DOHH2 (cell line): ENCODE results near the gene MRPL34.

Source experiments
- H3F3A ChIP-seq: fragments of 200-600 bp; sonication (generic), shearing (Covaris generic); 2 replicates; pipeline ENCODE4 v1.6.0; 2016; ENCODE audit warnings: antibody characterized with exemption, mild to moderate bottlenecking; ENCODE audit not compliant: control insufficient read depth, insufficient read depth
- H3K27ac ChIP-seq: fragments of 200-600 bp; sonication (generic); 2 replicates; pipeline ENCODE4 v1.5.1; 2014; ENCODE audit warnings: low read depth, mild to moderate bottlenecking, low read length, moderate library complexity
- H3K27me3 ChIP-seq: fragments of 200-600 bp; sonication (generic); 2 replicates; pipeline ENCODE4 v1.6.1; 2014; ENCODE audit warnings: mild to moderate bottlenecking, low read length, mixed read lengths; ENCODE audit not compliant: control insufficient read depth
- H3K36me3 ChIP-seq: fragments of 200-600 bp; sonication (generic); 2 replicates; pipeline ENCODE4 v1.6.1; 2014; ENCODE audit warnings: mild to moderate bottlenecking, low read length, moderate library complexity, mixed read lengths; ENCODE audit not compliant: control insufficient read depth
- H3K4me1 ChIP-seq: fragments of 200-600 bp; sonication (generic); 2 replicates; pipeline ENCODE4 v1.6.1; 2014; ENCODE audit warnings: mild to moderate bottlenecking, low read length, mixed read lengths; ENCODE audit not compliant: control insufficient read depth
- H3K4me2 ChIP-seq: fragments of 200-600 bp; sonication (generic); 2 replicates; pipeline ENCODE4 v1.6.0; 2014; ENCODE audit warnings: mild to moderate bottlenecking, low read length, moderate library complexity
- H3K4me3 ChIP-seq: fragments of 200-600 bp; sonication (generic); 2 replicates; pipeline ENCODE4 v1.5.1; 2014; ENCODE audit warnings: mild to moderate bottlenecking, low read length, mixed read lengths
- H3K79me2 ChIP-seq: fragments of 200-600 bp; sonication (generic); 2 replicates; pipeline ENCODE4 v1.6.1; 2014; ENCODE audit warnings: mild to moderate bottlenecking, low read length, mixed read lengths; ENCODE audit not compliant: control insufficient read depth
- H3K9me2 ChIP-seq: fragments of 200-600 bp; sonication (generic); replicated peaks from 2 replicates; pipeline ENCODE4 v1.6.1; 2014; ENCODE audit warnings: mild to moderate bottlenecking, low read length, mixed read lengths; ENCODE audit not compliant: control insufficient read depth
- H3K9me3 ChIP-seq: fragments of 200-600 bp; sonication (generic); 2 replicates; pipeline ENCODE4 v1.6.1; 2014; ENCODE audit warnings: antibody characterized with exemption, low read length, mixed read lengths; ENCODE audit not compliant: control insufficient read depth, insufficient read depth
- H4K20me1 ChIP-seq: fragments of 200-600 bp; sonication (generic); 2 replicates; pipeline ENCODE4 v1.6.0; 2014; ENCODE audit warnings: low read depth, mild to moderate bottlenecking, antibody characterized with exemption, low read length, moderate library complexity; ENCODE audit not compliant: control insufficient read depth, insufficient read depth
- EZH2phosphoT487 ChIP-seq: fragments of 200-600 bp; sonication (generic); IDR thresholded peaks from 2 replicates; pipeline ENCODE4 v1.6.1; 2017; ENCODE audit warnings: borderline replicate concordance, mild to moderate bottlenecking, antibody characterized with exemption, low read length, moderate library complexity, mixed read lengths
- TF ChIP-seq, protein P1 (sequence below): fragments of 200-600 bp; sonication (generic); IDR thresholded peaks from one replicate; pipeline ENCODE4 v1.5.1; 2014; ENCODE audit warnings: antibody characterized with exemption, mild to moderate bottlenecking, low read depth, low read length; ENCODE audit not compliant: poor library complexity, severe bottlenecking

MRPL34 gene

DNA sequence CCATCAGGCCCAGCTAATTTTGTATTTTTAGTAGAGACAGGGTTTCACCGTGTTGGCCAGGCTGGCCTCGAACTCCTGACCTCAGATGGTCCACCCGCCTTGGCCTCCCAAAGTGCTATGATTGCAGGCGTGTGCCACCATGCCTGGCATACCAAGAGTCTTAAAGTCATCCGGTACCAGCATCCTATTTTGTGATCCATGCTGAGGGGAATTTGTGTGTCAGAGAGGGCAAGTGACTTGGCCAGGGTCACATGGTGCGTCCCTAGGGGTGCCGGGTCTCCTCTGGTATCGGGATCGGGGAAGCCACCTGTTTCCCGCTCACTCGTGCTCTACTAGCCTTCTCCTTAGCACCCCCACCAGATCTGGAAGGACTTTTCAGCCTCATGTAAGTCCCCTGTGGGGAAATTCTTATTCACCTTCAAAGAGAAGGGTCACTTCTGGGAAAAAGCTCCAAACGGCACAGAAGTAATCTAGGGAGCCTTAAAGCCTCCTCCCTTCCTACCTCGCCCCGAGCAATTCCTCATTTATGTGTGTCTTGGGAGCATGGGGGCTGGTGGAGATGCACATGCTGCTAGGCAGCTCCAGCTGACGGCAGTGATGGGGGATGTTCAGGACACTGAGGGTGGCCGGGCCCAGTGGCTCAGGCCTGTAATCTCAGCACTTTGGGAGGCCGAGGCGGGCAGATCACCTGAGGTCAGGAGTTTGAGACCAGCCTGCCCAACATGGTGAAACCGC is 30.1 kb upstream of the MRPL34 start:
- Histone ChIP-seq H3K4me2 (no peak overlapping the region), H3K9me2 (no peaks in the 10 kb centered on the region), H3K27ac (no peak overlapping the region), H3F3A (peaks cover 11% of the 10 kb centered on the region), H3K4me1 (peaks cover 19% of the 10 kb centered on the region), H3K9me3 (no peaks in the 10 kb centered on the region), H3K36me3 (peaks cover 69% of the 10 kb centered on the region), H4K20me1 (no peaks in the 10 kb centered on the region), H3K27me3 (no peaks in the 10 kb centered on the region), H3K79me2 (peaks cover 6% of the 10 kb centered on the region; the same call in 1 of the 2 replicates), H3K4me3 (no peak overlapping the region)
- TF ChIP-seq EZH2phosphoT487: no peak
- TF ChIP-seq, protein P1, sequence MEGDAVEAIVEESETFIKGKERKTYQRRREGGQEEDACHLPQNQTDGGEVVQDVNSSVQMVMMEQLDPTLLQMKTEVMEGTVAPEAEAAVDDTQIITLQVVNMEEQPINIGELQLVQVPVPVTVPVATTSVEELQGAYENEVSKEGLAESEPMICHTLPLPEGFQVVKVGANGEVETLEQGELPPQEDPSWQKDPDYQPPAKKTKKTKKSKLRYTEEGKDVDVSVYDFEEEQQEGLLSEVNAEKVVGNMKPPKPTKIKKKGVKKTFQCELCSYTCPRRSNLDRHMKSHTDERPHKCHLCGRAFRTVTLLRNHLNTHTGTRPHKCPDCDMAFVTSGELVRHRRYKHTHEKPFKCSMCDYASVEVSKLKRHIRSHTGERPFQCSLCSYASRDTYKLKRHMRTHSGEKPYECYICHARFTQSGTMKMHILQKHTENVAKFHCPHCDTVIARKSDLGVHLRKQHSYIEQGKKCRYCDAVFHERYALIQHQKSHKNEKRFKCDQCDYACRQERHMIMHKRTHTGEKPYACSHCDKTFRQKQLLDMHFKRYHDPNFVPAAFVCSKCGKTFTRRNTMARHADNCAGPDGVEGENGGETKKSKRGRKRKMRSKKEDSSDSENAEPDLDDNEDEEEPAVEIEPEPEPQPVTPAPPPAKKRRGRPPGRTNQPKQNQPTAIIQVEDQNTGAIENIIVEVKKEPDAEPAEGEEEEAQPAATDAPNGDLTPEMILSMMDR: no peak

DNA sequence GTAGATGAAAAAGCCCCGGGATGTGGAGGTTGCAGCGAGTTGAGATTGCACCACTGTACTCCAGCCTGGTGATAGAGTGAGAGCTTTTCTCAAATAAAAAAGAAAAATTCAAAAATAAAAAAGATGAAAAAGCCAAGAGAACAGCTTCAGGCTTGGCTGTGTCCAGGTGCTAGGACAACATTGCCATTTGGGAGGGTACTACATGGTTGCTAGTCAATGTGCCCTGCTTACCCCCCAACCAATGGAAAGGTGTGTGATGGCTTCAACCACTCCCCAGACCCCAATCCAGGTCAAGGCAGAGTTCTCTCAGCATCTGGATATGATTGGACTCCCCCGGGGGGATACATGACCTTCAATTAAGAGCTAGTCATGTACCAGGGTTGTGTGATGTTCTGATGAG is 26.2 kb upstream of the MRPL34 start:
- Histone ChIP-seq H3K27ac (peak overlapping the region; percentile 92), H3F3A (peaks cover 20% of the 10 kb centered on the region), H3K4me3 (no peak overlapping the region), H3K4me2 (0 out of 2 replicates have a peak overlapping the region, but pooled peaks have one; percentile 32), H3K27me3 (no peaks in the 10 kb centered on the region), H3K36me3 (peaks cover 65% of the 10 kb centered on the region), H3K9me3 (no peaks in the 10 kb centered on the region), H3K4me1 (peaks cover 38% of the 10 kb centered on the region), H3K9me2 (no peaks in the 10 kb centered on the region), H4K20me1 (peaks cover 13% of the 10 kb centered on the region; the same call in 1 of the 2 replicates), H3K79me2 (peaks cover 33% of the 10 kb centered on the region)
- TF ChIP-seq, protein P1: no peak
- TF ChIP-seq EZH2phosphoT487: no peak

DNA sequence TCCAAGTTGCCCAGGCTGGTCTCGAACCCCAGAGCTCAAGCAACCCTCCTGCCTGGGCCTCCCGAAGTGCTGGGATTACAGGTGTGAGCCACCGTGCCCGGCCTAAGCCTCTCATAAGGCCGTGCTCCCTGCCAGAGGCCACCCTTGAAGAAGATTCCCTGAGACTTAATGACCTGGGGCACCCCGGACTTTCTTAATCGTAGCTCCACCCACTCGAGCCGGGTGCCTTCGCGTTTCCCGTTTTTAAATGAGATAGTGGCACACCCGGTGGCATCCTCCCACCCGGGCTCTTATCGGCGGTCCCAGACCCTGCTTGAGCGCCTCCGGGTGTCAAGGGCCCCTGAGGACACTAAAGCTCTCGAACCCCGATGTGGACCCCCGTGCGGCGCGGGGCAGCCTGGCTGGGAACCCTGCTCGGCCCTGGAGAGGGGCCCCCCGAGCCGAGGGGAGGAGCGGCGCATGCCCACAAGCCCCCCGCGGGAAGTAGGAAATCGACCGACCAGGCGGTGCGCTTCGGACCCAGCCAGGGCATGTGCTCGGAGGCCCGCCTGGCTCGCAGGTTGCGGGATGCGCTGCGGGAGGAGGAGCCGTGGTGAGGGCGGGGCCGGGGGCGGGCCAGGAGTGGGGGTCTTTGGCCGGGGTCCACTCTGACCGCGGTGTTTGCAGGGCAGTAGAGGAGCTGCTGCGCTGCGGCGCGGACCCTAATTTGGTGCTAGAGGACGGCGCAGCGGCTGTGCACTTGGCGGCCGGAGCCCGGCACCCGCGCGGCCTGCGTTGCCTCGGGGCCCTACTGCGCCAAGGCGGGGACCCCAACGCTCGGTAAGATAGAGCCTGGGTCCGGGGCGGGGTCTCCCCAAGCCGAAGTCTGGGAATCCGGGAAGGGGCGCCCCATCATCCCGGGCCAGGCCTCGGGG is 24.0 kb upstream of the MRPL34 start, which contains the start of gene ANKLE1:
Gene ANKLE1 (plus strand): TSS at position 511 of the 914 bp plus-strand sequence. CDS start 20 bp downstream, at position 531.
- Histone ChIP-seq H3K27ac (peak within 1 kb of the TSS; percentile 92), H3K9me3 (no peaks in the 10 kb centered on the region), H3K4me3 (peak within 1 kb of the TSS; percentile 85), H3K36me3 (peaks cover 63% of the 10 kb centered on the region), H3K79me2 (peaks cover 33% of the 10 kb centered on the region), H3K27me3 (no peaks in the 10 kb centered on the region), H3K9me2 (no peaks in the 10 kb centered on the region), H3K4me2 (peak within 1 kb of the TSS; percentile 80), H3F3A (peaks cover 23% of the 10 kb centered on the region), H4K20me1 (peaks cover 13% of the 10 kb centered on the region; the same call in 1 of the 2 replicates), H3K4me1 (peaks cover 38% of the 10 kb centered on the region)
- no peak for TF ChIP-seq EZH2phosphoT487
- TF ChIP-seq, protein P1: no peak
